Effector memory CD4-positive, alpha-beta T cell (primary cell): ENCODE measurements around the gene CACNA2D3.

Source experiments
- DNase-seq, 3 donors: peaks; one replicate each; pipeline ENCODE4 v3.0.0-alpha.2; 2020
- H3K27ac ChIP-seq: 2 replicates; pipeline ENCODE4 v1.7.0; 2013; ENCODE audit warnings: mild to moderate bottlenecking, low read length, moderate library complexity; ENCODE audit not compliant: insufficient read depth, poor library complexity, severe bottlenecking
- H3K27me3 ChIP-seq: replicated peaks from 2 replicates; pipeline ENCODE4 v1.7.0; 2013; ENCODE audit warnings: mild to moderate bottlenecking, low read length; ENCODE audit not compliant: insufficient read depth, control insufficient read depth, poor library complexity, severe bottlenecking
- H3K36me3 ChIP-seq: 2 replicates; pipeline ENCODE4 v1.7.0; 2013; ENCODE audit warnings: mild to moderate bottlenecking, low read length, moderate library complexity; ENCODE audit not compliant: control insufficient read depth, insufficient read depth
- H3K4me1 ChIP-seq: 2 replicates; pipeline ENCODE4 v1.7.0; 2013; ENCODE audit warnings: low read length, mild to moderate bottlenecking; ENCODE audit not compliant: control insufficient read depth, insufficient read depth, poor library complexity, severe bottlenecking
- H3K4me3 ChIP-seq: 2 replicates; pipeline ENCODE4 v1.7.0; 2013; ENCODE audit warnings: low read length, low read depth, mild to moderate bottlenecking; ENCODE audit not compliant: insufficient read depth, poor library complexity, severe bottlenecking
- H3K9me3 ChIP-seq: 2 replicates; pipeline ENCODE4 v1.7.0; 2013; ENCODE audit warnings: mild to moderate bottlenecking, low read length, moderate library complexity; ENCODE audit not compliant: control insufficient read depth

Gene CACNA2D3

DNA sequence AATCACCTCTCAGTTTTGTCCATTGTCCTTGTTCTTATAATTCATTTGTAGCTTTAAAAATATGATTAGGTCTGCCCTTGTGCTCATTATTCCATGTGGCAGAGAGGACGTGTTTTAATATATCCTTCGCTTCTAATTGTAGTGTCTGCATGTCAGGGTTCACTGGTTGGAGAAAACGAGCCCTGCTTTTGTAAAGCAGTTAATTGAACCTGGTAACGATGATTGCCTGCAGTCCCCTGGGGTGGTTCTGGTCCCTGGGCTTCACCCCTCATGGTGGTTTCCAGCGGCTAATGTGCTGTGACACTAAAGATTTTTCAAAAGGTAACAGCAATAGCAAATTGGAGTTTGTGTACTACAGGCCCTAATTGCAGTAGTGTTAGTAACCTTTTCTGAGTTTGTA, 299.6 kb downstream of the CACNA2D3 start:
- Histone ChIP-seq H3K4me3 (no peak overlapping the region), H3K36me3 (no peaks in the 10 kb centered on the region), H3K27ac (no peak overlapping the region), H3K4me1 (no peaks in the 10 kb centered on the region), H3K9me3 (no peaks in the 10 kb centered on the region), H3K27me3 (no peaks in the 10 kb centered on the region)
- DNase-seq, result no peak

GRCh38 chr3:54424292-54424691, 301.9 kb downstream of the CACNA2D3 start:
- H3K27ac ChIP-seq, result no peak overlapping the region
- H3K27me3 ChIP-seq, result no peaks in the 10 kb centered on the region
- DNase-seq, result no peak
- no peak overlapping the region for H3K4me3 ChIP-seq
- H3K9me3 ChIP-seq, result no peaks in the 10 kb centered on the region
- H3K4me1 ChIP-seq, result no peaks in the 10 kb centered on the region
- no peaks in the 10 kb centered on the region for H3K36me3 ChIP-seq

GRCh38 chr3:54426381-54426780, 304.0 kb downstream of the CACNA2D3 start:
- no peak overlapping the region for H3K27ac ChIP-seq
- H3K27me3 ChIP-seq, result no peaks in the 10 kb centered on the region
- H3K36me3 ChIP-seq, result no peaks in the 10 kb centered on the region
- H3K9me3 ChIP-seq, result no peaks in the 10 kb centered on the region
- DNase-seq, result no peak
- H3K4me3 ChIP-seq, result no peak overlapping the region
- no peaks in the 10 kb centered on the region for H3K4me1 ChIP-seq

DNA sequence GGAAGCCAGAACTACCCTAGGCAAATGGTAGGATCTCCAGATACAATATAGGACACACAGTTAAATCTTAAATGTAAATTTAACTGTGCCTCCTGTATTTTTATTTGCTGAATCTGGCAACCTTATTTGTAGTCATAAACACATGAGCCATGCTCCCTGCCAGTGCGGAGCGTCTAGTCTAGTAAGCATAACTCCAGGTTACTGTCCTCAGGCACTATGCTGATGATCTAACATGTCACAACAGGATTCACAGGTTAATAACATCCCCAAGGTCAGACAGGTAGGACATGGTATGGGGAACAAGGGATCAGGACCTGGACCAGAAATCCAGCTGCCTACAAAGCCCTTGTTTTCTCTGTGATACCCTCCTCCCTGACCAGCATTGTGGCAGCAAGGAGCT, 305.1 kb downstream of the CACNA2D3 start:
- Histone ChIP-seq H3K36me3 (no peaks in the 10 kb centered on the region), H3K27me3 (no peaks in the 10 kb centered on the region), H3K27ac (no peak overlapping the region), H3K9me3 (no peaks in the 10 kb centered on the region), H3K4me3 (no peak overlapping the region), H3K4me1 (no peaks in the 10 kb centered on the region)
- DNase-seq, result no peak

DNA sequence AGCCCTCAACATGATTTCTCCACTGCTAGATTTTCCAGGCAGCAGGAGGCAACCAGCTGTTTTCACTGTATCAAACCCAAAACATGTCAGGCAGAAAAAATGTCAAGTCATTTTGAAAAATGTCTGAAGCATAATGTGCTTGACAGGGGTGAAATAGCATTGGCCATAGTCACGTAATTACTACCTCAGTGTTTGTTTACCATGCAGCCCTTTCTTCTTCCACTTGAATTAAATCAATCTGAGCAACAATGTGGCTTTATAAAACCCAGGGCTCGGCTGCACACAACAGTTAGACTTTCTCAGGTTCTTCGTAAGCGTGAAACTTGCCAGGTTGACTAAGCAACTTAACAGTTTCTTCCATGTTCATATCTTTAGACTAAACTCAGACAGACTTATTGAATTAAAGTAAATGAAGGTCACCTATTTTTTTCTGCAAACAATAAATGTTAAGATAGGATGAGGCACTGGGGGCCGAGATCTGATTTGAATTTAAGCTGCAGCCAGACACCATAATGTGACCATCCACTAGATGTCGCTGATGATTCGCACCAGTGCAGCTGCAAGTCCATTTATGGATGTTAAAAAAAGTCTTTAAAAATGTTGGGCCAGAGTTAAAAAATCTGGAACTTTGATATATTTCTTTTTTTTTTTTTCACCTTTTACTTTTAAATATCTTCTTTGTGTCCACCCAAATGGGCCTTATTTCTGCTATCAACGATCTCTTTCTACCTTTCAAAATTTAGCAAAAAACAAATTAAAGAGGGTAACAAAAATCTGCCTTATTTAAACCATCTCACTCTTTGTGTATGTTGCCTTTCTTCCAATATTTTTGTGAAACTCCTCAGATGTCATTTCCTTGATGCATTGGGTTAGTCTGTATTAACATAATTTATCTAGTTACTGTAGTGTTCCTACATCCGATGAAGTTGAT, 305.9 kb downstream of the CACNA2D3 start:
- Histone ChIP-seq H3K4me1 (no peaks in the 10 kb centered on the region), H3K36me3 (no peaks in the 10 kb centered on the region), H3K27me3 (no peaks in the 10 kb centered on the region), H3K9me3 (no peaks in the 10 kb centered on the region), H3K4me3 (no peak overlapping the region), H3K27ac (no peak overlapping the region)
- no peak for DNase-seq

DNA sequence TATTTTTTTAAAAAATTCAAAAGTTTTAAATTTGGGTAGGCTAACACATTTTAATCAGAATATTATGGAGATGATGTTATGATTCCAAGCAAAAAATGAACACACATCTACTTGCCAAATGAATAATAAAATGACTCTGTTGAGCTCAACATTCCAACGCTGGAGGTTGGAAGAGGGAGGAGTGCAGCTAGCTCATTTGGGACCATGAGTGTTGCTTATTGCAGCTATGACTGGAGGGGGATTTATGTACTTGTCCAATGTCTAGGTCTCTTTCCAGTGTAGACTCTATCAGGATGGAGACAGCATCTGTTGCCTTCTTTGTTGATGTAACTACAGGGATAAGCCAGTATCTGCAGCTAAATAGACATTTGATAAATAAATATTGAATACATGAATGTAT, 310.6 kb downstream of the CACNA2D3 start:
- H3K36me3 ChIP-seq, result no peaks in the 10 kb centered on the region
- no peaks in the 10 kb centered on the region for H3K9me3 ChIP-seq
- H3K4me3 ChIP-seq, result no peak overlapping the region
- H3K4me1 ChIP-seq, result no peaks in the 10 kb centered on the region
- no peaks in the 10 kb centered on the region for H3K27me3 ChIP-seq
- no peak for DNase-seq
- no peak overlapping the region for H3K27ac ChIP-seq

DNA sequence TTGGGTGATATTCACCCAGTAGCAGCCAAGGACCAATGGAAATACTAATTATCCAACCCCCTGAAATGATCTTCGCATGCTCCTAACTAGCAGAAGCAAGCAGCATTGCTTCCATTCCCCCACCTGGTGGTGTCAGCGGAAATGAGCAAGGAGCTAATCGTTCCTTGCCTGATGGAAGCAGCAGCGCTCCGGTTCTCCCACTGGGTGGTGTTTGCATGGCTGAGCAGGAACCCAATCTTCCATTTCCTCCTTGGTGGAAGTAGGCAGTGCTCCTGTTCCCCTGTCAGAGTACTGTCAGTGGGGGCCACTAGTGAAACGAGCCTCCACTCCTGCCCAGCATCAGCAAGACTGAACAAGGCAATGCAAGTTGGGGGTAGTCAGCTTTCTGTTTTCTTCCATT, 311.5 kb downstream of the CACNA2D3 start:
- H3K27me3 ChIP-seq, result no peaks in the 10 kb centered on the region
- H3K9me3 ChIP-seq, result no peaks in the 10 kb centered on the region
- no peak overlapping the region for H3K4me3 ChIP-seq
- no peak for DNase-seq
- H3K36me3 ChIP-seq, result no peaks in the 10 kb centered on the region
- no peak overlapping the region for H3K27ac ChIP-seq
- no peaks in the 10 kb centered on the region for H3K4me1 ChIP-seq

DNA sequence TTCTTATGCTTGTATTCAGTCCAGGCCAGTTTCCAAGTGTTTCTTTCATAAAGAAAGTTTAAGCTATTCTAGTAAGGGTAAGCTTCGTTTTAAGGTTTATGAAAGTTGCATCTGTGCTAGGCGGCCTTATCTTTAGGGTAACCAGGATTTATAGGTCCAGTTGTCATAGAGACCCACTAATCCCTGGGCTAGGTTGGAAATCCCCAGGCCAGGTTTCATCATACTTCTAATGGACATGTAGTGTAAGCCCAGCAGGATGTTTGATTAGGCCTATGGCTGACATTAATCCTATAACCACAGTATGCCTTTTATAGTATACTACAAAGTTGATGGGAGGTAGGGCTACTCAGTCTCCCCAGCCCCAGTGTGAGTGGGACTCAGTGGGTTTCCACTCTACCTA, 312.4 kb downstream of the CACNA2D3 start:
- no peaks in the 10 kb centered on the region for H3K36me3 ChIP-seq
- no peaks in the 10 kb centered on the region for H3K4me1 ChIP-seq
- H3K9me3 ChIP-seq, result no peaks in the 10 kb centered on the region
- no peak overlapping the region for H3K4me3 ChIP-seq
- no peak overlapping the region for H3K27ac ChIP-seq
- H3K27me3 ChIP-seq, result no peaks in the 10 kb centered on the region
- no peak for DNase-seq

GRCh38 chr3:54437271-54437670, 314.9 kb downstream of the CACNA2D3 start:
- no peaks in the 10 kb centered on the region for H3K9me3 ChIP-seq
- no peaks in the 10 kb centered on the region for H3K4me1 ChIP-seq
- no peak overlapping the region for H3K4me3 ChIP-seq
- DNase-seq, result no peak
- H3K27ac ChIP-seq, result no peak overlapping the region
- no peaks in the 10 kb centered on the region for H3K36me3 ChIP-seq
- H3K27me3 ChIP-seq, result no peaks in the 10 kb centered on the region

- H3K27ac ChIP-seq, result no peak overlapping the region
- H3K4me1 ChIP-seq, result no peaks in the 10 kb centered on the region
- DNase-seq, result no peak
Observed at GRCh38 chr3:54443561-54444161, 321.3 kb downstream of the CACNA2D3 start.

More at GRCh38 chr3:54443561-54444161, 321.3 kb downstream of the CACNA2D3 start:
- Histone ChIP-seq H3K9me3 (no peaks in the 10 kb centered on the region), H3K36me3 (no peaks in the 10 kb centered on the region), H3K4me3 (no peak overlapping the region), H3K27me3 (no peaks in the 10 kb centered on the region)
